ENCODE measurements around the gene EMSY. TPM values are rescaled to one million over a fixed set of nuclear protein-coding genes. Genes with fewer than 3 reads are reported as not detected.

The EMSY gene
- total RNA-seq, 2 donors from 2014 or later = 17.8 to 19.7 TPM

- intact Hi-C loops (cut with DNase I) = no loop called here
- ATAC-seq (no peak), DNase-seq (no peak)
These were observed 56.8 kb downstream of the EMSY start for GRCh38 chr11:76501526-76502202.

GRCh38 chr11:76506833-76507232 lies 62.0 kb downstream of the EMSY start:
- DNase-seq = no peak
- no peak for ATAC-seq
- intact Hi-C loops (cut with DNase I) = no loop called here

GRCh38 chr11:76510060-76511047 lies 65.5 kb downstream of the EMSY start:
- ATAC-seq (no peak), DNase-seq (no peak)
- intact Hi-C loops (cut with DNase I) = no loop called here

GRCh38 chr11:76512851-76513653 lies 68.2 kb downstream of the EMSY start:
- DNase-seq = no peak
- ATAC-seq = no peak
- intact Hi-C loops (cut with DNase I) = no loop called here

GRCh38 chr11:76513654-76514034 lies 68.8 kb downstream of the EMSY start:
- DNase-seq (no peak), ATAC-seq (no peak)
- intact Hi-C loops (cut with DNase I) = no loop called here

- DNase-seq (no peak), ATAC-seq (no peak)
- intact Hi-C loops (cut with DNase I) = no loop called here
These were observed 70.7 kb downstream of the EMSY start for GRCh38 chr11:76515494-76515893.

- intact Hi-C loops (cut with DNase I) = no loop called here
- no peak for ATAC-seq
These were observed 78.3 kb downstream of the EMSY start for GRCh38 chr11:76523147-76523546.

GRCh38 chr11:76523786-76524436 lies 79.1 kb downstream of the EMSY start:
- intact Hi-C loops (cut with DNase I) = no loop called here
- no peak for ATAC-seq
- DNase-seq = no peak

More at GRCh38 chr11:76523147-76523546, 78.3 kb downstream of the EMSY start:
- DNase-seq = no peak

- intact Hi-C loops (cut with DNase I) = no loop called here
- ATAC-seq = no peak
- DNase-seq = no peak
These were observed 79.6 kb downstream of the EMSY start for GRCh38 chr11:76524461-76524860.

- DNase-seq (peak; percentile 35), ATAC-seq (peak; percentile 44 to 85)
- intact Hi-C loops (cut with DNase I) = no loop called here
These were observed 80.1 kb downstream of the EMSY start for GRCh38 chr11:76524919-76525318.

- DNase-seq (no peak), ATAC-seq (no peak)
- intact Hi-C loops (cut with DNase I) = no loop called here
These were observed 82.1 kb downstream of the EMSY start for GRCh38 chr11:76526878-76527277.

- DNase-seq (no peak), ATAC-seq (no peak)
- intact Hi-C loops (cut with DNase I) = no loop called here
These were observed 97.6 kb downstream of the EMSY start for GRCh38 chr11:76542436-76542835.

GRCh38 chr11:76543006-76543703 lies 98.3 kb downstream of the EMSY start:
- intact Hi-C loops (cut with DNase I) = no loop called here
- DNase-seq (no peak), ATAC-seq (peak; percentile 65 to 93)

GRCh38 chr11:76550781-76551180 lies 106.0 kb downstream of the EMSY start:
- ATAC-seq = no peak
- no peak for DNase-seq
- intact Hi-C loops (cut with DNase I) = loop anchor here in 1 of 2 donors (2.0 kb wide), 1 partner anchor 130 kb away; no protein-coding TSS in a partner anchor

- ATAC-seq = no peak
- DNase-seq = no peak
- intact Hi-C loops (cut with DNase I) = loop anchor here in 1 of 2 donors (2.0 kb wide), 1 partner anchor 129 kb away; no protein-coding TSS in a partner anchor
These were observed 106.6 kb downstream of the EMSY start for GRCh38 chr11:76551400-76551799.

- ATAC-seq (no peak), DNase-seq (no peak)
- intact Hi-C loops (cut with DNase I) = no loop called here
These were observed 108.2 kb downstream of the EMSY start for GRCh38 chr11:76552987-76553386.

GRCh38 chr11:76553554-76554476 lies 109.0 kb downstream of the EMSY start:
- intact Hi-C loops (cut with DNase I) = no loop called here
- no peak for ATAC-seq
- no peak for DNase-seq

Measured in left cardiac atrium (tissue), 4 donors.